Measurements from ENCODE around the gene SPEF1.
"Not testable (repeated sequence)": the region's sequence is repeated elsewhere in the genome, so short reads cannot be mapped to it uniquely, and the experiment has no call there.

The SPEF1 gene, protein sequence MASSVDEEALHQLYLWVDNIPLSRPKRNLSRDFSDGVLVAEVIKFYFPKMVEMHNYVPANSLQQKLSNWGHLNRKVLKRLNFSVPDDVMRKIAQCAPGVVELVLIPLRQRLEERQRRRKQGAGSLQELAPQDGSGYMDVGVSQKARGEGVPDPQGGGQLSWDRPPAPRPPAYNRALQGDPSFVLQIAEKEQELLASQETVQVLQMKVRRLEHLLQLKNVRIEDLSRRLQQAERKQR

DNA sequence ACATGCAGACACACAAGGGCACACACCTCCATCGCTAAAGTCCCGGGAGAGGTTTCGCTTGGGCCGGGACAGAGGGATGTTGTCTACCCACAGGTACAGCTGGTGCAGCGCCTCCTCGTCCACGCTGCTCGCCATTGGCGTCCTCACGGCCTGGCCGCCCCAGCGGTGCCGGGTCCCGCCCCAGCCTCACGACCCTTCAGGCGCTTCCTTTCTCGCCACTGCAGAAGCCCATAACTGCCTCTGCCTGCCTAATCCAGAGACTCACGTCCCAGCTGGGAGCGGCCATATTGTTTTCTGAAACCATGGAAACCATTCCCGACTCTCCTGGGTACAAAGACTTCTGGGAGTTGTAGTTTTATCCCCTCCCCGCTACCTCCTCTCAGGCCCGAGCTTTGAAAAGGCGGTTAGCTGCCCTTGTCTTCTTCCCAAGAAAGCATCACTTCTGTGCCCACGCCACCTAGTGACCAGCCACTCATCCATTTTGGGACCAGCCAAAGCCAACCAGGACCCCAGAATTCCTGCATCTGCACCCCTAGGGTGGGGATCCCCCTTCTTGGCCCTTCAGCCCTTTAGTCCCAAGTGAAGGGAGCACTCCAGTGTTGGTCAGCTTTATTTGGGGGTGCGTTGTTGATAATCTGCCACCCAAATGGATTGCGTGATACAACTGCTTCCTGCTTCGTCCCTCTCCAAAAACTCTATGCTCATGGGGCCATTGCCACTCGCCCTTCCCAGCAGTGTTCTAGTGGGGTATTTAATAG lies at the start of gene SPEF1:
Gene SPEF1, minus strand, starts transcription at position 296 of the 758 bp plus-strand sequence. Its CDS starts 161 bp downstream, at position 135.
- DNase-seq, result no peak

DNA sequence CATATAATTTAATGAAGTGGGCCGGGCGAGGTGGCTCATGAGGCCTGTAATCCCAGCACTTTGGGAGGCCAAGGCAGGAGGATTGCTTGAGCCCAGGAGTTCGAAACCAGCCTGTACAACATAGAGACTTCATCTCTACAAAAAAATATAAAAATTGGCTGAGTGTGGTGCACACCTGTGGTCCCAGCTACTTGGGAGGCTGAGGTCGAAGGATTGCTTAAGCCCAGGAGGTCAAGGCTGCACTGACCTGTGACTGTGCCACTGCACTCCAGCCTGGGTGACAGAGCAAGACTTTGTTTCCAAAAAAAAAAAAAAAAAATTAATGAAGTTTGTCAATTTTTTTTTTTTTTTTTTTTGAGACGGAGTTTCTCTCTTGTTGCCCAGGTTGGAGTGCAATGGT lies 48.6 kb upstream of the SPEF1 start:
- DNase-seq, result not testable (repeated sequence)

DNA sequence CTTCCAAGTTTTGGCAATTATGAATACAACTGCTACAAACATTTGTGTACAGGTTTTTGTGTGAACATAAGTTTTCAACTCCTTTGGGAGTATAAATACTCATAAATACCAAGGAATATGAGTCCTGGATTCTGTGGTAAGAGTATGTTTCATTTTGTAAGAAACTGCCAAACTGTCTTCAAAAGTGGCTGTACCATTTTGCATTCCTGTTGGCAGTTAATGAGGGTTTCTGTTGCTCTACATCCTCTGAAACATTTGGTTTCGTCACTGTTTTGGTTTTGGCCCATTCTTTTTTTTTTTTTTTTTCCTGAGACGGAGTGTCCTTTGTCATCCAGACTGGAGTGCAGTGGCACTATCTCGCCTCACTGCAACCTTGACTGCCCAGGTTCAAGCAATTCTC lies 47.5 kb upstream of the SPEF1 start:
- no peak for DNase-seq

DNA sequence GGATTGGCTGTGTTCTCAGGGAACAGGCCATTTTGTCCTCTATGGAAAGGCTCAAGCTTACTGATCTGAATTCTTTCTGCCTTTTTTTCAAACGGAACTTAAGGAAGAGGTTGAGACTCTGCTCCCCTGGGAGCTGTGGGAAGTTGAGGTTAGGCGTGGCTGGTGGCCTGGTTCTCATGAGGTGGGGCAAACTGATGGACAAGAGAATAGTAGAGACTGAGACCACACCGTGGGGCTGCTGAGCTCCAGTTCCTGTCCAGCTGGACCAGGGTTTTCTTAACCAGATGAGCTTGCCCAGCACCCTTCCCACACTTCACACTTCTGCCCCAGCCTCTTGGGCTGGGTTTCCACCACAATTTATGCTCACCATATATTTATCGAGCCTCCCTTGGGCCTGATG lies 45.2 kb upstream of the SPEF1 start:
- DNase-seq, result no peak

- DNase-seq, result no peak
Observed at GRCh38 chr20:3825526-3825925, 44.3 kb upstream of the SPEF1 start.

GRCh38 chr20:3823881-3824280 lies 42.6 kb upstream of the SPEF1 start:
- DNase-seq, result no peak

DNA sequence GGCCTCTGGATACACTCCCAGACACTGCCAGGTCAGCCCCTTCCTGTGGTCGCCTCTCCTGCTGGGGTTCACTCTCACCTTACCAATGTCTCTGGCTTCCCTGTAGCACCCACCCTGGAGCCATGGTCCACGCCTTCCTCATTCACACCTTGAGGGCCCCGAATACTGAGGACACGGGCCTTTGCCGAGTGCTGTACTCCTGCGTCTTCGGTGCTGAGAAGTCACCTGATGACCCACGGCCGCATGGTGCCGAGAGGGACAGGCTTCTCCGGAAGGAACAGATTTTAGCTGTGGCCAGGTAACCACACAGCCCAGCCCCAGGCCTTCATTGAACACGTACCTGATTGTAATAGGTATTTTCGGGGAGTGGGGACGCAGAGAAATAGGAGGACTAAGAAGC lies 40.7 kb upstream of the SPEF1 start:
- DNase-seq, result no peak

DNA sequence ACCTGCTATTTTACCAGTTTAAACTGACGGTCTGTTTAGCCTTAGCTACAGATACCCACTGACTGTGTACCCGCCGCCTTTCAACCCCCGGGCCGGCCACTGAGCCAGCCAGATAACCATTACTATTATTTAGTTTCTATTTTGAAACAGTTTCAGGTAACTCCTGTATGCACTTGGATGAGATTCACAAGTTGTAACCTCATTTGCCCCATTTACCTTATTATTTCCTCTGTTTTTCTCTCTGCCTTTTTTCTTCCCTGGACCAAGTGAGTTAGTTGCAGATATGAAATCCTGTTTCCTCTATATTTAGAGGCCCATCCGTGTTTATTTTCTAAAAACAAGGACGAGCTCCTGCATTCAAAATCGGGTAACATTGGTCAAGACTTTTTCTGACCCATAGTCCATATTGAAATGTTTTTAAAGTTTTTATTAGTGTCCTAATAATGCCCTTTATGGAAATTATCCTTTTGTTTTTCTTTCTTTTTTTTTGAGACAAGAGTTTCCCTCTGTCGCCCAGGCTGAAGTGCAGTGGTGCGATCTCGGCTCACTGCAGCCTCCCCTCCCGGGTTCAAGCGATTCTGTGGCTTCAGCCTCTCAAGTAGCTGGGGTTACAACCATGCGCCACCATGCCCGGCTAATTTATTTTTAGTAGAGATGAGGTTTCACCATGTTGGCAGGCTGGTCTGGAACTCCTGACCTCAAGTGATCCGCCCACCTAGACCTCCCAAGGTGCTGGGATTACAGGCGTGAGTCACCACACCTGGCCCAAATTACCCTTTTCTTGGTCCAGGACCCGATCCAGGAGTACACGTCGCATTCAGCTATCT lies 39.9 kb upstream of the SPEF1 start:
- DNase-seq, result no peak

GRCh38 chr20:3820048-3820900 lies 39.0 kb upstream of the SPEF1 start, which contains the start of gene AP5S1:
AP5S1 (plus strand) TSS chr20:3820547; CDS start chr20:3822118, 1,571 bp downstream.
- peak; percentile 80 for DNase-seq

GRCh38 chr20:3819411-3820047 lies 38.3 kb upstream of the SPEF1 start:
- DNase-seq, result no peak

- DNase-seq, result no peak
Observed at GRCh38 chr20:3818155-3819151, 37.2 kb upstream of the SPEF1 start.

- DNase-seq, result no peak
Observed at GRCh38 chr20:3815703-3816315, 34.6 kb upstream of the SPEF1 start.

DNA sequence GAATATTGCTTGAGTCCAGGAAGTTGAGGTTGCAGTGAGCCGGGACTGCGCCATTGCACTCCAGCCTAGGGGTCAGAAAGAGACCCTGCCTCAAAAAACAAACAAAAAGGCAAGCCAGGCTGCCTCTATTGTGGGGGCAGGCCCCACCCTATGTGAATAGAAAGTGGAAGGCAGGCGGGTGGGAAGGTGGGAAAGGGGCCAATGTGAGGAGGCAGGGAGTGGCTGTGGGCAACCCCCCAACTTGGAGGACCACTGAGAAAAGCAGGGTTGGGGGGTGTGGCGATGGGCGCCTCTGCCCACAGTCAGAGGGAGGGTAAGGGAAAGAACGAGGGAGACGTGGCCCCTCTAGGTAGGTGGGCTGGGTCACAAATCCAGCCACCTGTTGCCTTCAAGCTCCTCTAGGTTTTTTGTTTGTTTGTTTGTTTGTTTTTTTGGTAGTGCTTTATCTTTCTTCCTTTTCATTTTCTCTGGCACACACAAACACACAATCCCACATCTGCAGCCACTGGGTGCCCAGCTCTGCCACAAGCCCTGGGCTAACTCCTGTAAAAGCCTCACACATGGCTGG lies 33.8 kb upstream of the SPEF1 start:
- DNase-seq, result no peak

DNA sequence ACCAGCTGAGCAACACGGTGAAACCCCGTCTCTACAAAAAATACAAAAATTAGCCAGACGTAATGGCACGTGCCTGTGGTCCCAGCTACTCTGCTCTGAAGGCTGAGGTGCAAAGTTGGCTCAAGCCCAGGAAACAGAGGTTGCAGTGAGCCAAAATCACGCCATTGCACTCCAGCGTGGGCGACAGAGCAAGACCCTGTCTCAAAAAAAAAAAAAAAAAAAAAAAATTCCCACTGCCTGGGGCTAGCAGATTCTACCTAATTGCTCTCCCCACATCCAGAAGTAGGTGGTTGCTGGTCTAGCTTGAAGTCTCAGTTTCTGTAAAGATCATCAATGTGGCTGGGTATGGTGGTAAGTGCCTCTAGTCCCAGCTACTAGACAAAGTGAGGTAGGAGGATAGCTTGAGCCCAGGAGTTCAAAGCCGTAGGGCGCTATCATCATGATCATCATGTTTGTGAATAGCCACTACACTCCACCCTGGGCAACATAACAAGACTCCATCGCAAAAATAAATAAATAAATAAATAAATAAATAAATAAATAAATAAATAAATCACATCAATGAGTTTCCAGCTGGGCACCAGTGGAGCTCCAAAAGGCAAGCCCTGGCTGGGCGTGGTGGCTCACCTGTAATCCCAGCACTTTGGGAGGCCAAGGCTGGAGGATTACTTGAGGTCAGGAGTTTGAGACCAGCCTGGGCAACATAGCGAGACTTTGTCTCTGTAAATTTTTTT lies 32.8 kb upstream of the SPEF1 start:
- DNase-seq, result no peak

- no peak for DNase-seq
Observed at GRCh38 chr20:3812975-3813847, 32.0 kb upstream of the SPEF1 start.

DNA sequence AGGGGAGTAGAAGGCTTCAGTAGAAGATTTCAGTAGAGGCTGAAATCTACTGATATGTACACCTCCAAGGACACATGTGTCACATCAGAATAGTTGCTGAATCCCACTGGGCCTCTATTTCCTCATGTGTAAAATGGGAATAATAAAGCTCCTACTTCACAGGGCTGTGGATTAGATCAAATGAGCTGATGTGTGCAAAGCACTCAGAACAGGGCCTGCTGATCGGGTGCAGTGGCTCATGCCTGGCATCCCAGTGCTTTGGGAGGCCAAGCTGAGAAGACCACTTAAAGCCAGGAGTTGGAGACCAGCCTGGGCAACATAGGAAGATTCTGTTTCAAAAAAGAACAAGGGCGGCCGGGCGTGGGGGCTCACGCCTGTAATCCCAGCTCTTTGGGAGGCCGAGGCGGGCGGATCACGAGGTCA lies 31.0 kb upstream of the SPEF1 start:
- DNase-seq, result no peak

DNA sequence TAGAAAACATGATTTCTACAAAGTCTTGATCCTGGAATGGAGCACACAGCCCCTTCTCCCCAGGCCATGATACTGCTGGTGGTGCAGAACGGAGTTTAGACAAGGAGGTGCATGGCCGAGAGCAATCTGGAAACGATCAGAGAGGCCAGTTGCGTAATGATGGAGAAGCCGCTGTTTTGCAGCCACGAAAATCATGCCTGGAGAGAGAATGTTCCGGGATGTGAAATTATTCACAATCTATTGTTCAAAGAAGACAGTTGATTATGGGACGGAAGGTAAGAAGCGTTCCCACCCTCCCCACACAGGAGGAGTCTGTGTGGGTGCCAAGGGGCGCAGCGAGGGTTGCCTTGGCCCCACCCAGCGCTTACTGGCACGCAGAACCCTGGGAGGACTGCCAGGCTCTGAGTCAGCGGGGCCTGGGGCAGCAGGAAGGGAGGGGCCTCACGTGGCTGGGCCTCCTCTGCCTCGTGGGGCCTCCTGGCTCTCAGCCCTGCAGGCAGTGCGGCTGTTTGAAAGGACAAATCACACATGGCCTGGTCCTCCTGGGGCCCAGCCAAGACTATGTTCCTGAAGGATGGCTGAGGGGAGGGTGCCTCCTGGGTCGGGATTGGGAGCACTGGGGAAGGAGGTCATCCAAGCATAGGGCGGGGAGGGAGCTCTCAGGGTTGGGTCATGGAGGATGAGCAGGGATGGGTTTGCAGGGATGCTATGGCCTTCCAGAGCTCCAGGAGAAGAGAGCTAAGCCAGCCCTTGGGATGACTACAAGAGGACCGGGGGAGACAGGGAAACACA lies 30.4 kb upstream of the SPEF1 start:
- DNase-seq, result peak; percentile 91 to 93

Measured in activated CD4-positive, alpha-beta T cell treated with anti-CD3 and anti-CD28 coated beads, Interleukin-2, amount 50 U/mL, for 4 hours (primary cell).